ENCODE measurements around the gene SLC38A3. TPM values are rescaled to one million over a fixed set of nuclear protein-coding genes. Genes with fewer than 3 reads are reported as not detected.

Gene SLC38A3
- total and polyA plus RNA-seq, 9 of the 15 experiments (the other 6 are each of a cell fraction or from before 2014, with no cell fraction given), result 0.09 to 0.38 (median 0.16) TPM; not detected in 6

DNA sequence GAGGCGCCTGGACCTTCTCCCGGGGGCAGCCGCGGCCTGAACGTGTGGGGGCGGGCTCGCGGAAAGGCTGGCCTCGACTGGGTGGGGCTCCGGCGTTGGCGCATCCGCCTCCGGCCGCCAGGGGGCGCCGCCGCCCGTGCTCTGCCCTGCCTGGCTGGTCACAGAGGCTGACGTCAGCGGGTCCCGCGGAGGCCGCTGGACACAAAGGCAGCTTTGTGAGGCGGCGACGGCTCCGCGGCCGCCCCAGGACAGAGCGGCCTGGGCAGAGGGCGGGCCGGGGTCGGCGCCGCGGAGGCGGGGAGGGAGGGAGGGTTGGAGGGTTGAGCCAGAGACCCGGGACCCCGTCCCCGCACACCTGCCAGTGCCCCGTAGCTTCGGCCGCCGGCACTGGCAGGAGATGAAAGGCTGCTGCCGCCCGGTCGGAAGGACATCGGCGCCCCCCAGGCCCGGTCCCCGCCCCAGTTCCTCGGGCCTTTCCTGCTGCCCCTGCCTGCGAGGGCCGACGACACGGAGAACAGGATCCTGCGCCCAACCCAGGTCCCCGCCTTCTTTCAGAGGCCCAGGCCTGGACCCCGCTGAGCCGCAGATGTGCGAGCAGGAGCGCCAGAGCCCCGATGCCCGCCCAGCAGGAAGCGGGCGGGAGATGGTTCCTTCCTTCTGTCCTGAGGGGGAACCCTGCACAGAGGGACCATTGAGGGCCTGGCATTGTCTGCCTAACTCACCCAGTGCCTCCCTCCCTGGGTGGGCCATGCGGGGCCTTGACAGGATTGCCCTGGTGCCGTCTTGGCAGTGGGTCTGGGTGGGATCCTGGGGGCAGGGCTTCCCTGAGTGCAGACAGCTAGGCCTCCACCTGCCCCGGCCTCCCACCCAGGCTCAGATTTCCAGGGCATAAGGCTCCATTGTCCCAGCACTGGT is 55.2 kb downstream of the SLC38A3 start (continued):
- TF ChIP-seq, protein P1, sequence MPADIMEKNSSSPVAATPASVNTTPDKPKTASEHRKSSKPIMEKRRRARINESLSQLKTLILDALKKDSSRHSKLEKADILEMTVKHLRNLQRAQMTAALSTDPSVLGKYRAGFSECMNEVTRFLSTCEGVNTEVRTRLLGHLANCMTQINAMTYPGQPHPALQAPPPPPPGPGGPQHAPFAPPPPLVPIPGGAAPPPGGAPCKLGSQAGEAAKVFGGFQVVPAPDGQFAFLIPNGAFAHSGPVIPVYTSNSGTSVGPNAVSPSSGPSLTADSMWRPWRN (IDR thresholded peaks at IDR 0.05; ENCODE audit: low read depth), result no peak
- TF ChIP-seq RNF2 (IDR thresholded peaks at IDR 0.05) (no peak), DACH1 (IDR thresholded peaks at IDR 0.05; ENCODE audit: partially characterized antibody) (no peak), SIRT6 (IDR thresholded peaks at IDR 0.05; ENCODE audit: low read depth, low read length) (no peak), L3MBTL2 (IDR thresholded peaks at IDR 0.05) (peak; percentile 50), FOXK2 (conservative IDR thresholded peaks at IDR 0.05 in 1 of 2, IDR thresholded peaks at IDR 0.05 in 1 of 2; ENCODE audit: low read depth in 2 of 2) (no peak), BCOR (IDR thresholded peaks at IDR 0.05) (no peak), FOSL1 (tag; conservative IDR thresholded peaks at IDR 0.05) (0 out of 2 replicates have a peak, but pooled peaks have one; percentile 36), YY1 (IDR thresholded peaks at IDR 0.05; ENCODE audit: borderline replicate concordance in 1 of 3, control insufficient read depth in 1 of 3, extremely low read depth in 1 of 3, insufficient read depth in 3 of 3, insufficient read length in 1 of 3, insufficient replicate concordance in 2 of 3, low read depth in 1 of 3, low read length in 2 of 3) (peak in 2 of 3 experiments; percentile 32 to 72), RAD21 (CRISPR knock-in tag; conservative IDR thresholded peaks at IDR 0.05 in 1 of 2, IDR thresholded peaks at IDR 0.05 in 1 of 2) (peak; percentile 54 to 61; a peak in 3 of 4 replicates), PML (IDR thresholded peaks at IDR 0.05; ENCODE audit: low read length) (no peak), JUNB (CRISPR knock-in tag; conservative IDR thresholded peaks at IDR 0.05) (no peak), ATF7 (IDR thresholded peaks at IDR 0.05) (peak; percentile 97), ELF1 (tag; IDR thresholded peaks at IDR 0.05) (no peak), EGR1 (conservative IDR thresholded peaks at IDR 0.05) (peak; percentile 72), ETS2 (tag; IDR thresholded peaks at IDR 0.05; ENCODE audit: borderline replicate concordance, poor library complexity, severe bottlenecking) (no peak), CBX3 (IDR thresholded peaks at IDR 0.05; ENCODE audit: borderline replicate concordance in 1 of 2, low read length in 2 of 2) (no peak), MAFG (tag; conservative IDR thresholded peaks at IDR 0.05) (no peak), TGIF2 (CRISPR knock-in tag; IDR thresholded peaks at IDR 0.05) (no peak)
- TF ChIP-seq, protein P2, sequence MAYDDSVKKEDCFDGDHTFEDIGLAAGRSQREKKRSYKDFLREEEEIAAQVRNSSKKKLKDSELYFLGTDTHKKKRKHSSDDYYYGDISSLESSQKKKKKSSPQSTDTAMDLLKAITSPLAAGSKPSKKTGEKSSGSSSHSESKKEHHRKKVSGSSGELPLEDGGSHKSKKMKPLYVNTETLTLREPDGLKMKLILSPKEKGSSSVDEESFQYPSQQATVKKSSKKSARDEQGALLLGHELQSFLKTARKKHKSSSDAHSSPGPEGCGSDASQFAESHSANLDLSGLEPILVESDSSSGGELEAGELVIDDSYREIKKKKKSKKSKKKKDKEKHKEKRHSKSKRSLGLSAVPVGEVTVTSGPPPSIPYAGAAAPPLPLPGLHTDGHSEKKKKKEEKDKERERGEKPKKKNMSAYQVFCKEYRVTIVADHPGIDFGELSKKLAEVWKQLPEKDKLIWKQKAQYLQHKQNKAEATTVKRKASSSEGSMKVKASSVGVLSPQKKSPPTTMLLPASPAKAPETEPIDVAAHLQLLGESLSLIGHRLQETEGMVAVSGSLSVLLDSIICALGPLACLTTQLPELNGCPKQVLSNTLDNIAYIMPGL (CRISPR knock-in tag; IDR thresholded peaks at IDR 0.05), result no peak
- TF ChIP-seq, protein P3, sequence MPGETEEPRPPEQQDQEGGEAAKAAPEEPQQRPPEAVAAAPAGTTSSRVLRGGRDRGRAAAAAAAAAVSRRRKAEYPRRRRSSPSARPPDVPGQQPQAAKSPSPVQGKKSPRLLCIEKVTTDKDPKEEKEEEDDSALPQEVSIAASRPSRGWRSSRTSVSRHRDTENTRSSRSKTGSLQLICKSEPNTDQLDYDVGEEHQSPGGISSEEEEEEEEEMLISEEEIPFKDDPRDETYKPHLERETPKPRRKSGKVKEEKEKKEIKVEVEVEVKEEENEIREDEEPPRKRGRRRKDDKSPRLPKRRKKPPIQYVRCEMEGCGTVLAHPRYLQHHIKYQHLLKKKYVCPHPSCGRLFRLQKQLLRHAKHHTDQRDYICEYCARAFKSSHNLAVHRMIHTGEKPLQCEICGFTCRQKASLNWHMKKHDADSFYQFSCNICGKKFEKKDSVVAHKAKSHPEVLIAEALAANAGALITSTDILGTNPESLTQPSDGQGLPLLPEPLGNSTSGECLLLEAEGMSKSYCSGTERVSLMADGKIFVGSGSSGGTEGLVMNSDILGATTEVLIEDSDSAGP (CRISPR knock-in tag; IDR thresholded peaks at IDR 0.05), result no peak

Data from K562 (cell line).